C4-2B (cell line): ENCODE measurements around the gene GALNT2.

ENCODE experiments used
- CTCF ChIP-seq: fragments of 450-650 bp; conservative IDR thresholded peaks from 2 replicates; pipeline ENCODE4 v1.5.1; 2017; ENCODE audit warnings: mild to moderate bottlenecking
- ZFX ChIP-seq: fragments of 450-650 bp; IDR thresholded peaks from 2 replicates; pipeline ENCODE4 v1.6.1; 2017

GRCh38 chr1:230254265-230254664, 187.2 kb downstream of the GALNT2 start:
- TF ChIP-seq CTCF (no peak), ZFX (no peak)
